ENCODE results near the gene MGAT4B. TPM values are rescaled to one million over a fixed set of nuclear protein-coding genes. Genes with fewer than 3 reads are reported as not detected.

MGAT4B gene
- total RNA-seq, 2 donors from 2014 or later = 66.5 to 87.7 TPM

DNA sequence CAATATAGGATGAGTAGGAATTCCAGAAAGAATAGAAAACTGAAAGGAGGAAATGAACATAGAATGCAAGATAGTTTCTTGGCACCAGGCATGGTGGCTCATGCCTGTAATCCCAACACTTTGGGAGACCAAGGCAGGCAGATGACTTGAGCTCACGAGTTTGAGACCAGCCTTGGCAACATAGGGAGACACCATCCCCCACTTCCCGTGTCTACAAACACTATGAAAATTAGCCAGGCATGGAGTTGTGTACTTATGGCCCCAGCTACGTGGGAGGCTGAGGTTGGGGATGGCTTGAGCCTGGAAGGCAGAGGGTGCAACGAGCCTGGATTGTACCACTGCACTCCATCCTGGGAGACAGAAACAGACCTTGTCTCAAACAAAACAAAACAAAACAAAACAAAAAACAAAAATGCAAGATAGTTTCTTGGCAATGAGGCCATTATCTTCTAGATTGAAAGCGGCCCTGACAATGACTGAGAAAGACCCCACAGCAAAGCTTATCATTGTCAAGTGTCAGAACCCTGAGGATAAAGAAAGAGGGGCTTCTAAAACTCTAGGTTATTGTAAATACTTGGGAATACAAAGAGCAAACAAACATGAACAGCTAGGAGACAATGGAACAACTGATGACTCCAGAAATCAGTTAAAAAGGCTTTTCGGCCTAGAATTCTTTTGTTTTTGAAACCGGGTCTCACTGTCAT is 23.2 kb upstream of the MGAT4B start:
- DNase-seq (ENCODE audit: low spot score) = no peak
- Histone ChIP-seq H3K9me3 (no peaks in the 10 kb centered on the region), H3K27ac (no peak overlapping the region), H3K36me3 (peaks cover 85% of the 10 kb centered on the region), H3K4me1 (ENCODE audit: control insufficient read depth in 1 of 2, low read depth in 2 of 2) (peaks cover 6 to 39% of the 10 kb centered on the region in 2 donors), H3K4me3 (no peak overlapping the region), H3K27me3 (replicated peaks; ENCODE audit: insufficient read depth) (no peaks in the 10 kb centered on the region)
- TF ChIP-seq, protein P1, sequence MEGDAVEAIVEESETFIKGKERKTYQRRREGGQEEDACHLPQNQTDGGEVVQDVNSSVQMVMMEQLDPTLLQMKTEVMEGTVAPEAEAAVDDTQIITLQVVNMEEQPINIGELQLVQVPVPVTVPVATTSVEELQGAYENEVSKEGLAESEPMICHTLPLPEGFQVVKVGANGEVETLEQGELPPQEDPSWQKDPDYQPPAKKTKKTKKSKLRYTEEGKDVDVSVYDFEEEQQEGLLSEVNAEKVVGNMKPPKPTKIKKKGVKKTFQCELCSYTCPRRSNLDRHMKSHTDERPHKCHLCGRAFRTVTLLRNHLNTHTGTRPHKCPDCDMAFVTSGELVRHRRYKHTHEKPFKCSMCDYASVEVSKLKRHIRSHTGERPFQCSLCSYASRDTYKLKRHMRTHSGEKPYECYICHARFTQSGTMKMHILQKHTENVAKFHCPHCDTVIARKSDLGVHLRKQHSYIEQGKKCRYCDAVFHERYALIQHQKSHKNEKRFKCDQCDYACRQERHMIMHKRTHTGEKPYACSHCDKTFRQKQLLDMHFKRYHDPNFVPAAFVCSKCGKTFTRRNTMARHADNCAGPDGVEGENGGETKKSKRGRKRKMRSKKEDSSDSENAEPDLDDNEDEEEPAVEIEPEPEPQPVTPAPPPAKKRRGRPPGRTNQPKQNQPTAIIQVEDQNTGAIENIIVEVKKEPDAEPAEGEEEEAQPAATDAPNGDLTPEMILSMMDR (IDR thresholded peaks at IDR 0.05) = no peak
- no peak for ATAC-seq (ENCODE audit: insufficient number of reproducible peaks, low FRiP score, low read depth)

DNA sequence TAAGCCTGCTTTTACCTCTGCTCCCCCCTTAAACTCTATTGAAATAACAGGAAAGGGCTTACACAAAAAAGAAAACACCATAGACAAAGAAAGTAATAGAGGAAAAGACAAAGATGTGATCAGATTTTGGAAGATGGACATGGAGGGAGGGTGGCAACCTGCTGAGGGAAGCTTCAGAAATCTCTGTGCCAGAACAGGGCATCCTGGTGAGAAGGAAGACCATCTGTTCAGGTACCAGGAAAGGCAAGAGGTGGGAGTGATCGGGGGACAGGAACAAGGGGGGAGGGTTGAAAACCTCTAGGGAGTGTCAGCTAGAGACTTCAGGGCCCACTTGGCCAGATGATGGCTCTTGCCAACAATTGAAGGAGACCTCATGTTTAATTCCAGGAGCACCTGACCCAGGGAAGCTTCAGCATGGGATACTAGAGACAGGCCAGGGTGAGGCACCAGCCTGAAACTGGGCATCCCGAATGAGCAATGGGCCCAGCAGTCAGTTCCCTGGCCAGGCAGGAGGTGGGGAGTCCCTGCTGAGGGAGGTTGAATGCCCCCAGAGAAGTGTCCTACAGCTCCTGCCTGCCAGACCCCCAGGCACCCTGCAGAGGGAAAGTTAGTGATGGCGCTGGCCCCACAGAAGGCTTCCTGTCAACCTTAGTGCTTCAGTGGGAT is 22.2 kb upstream of the MGAT4B start:
- peaks cover 94% of the 10 kb centered on the region for H3K36me3 ChIP-seq
- no peak overlapping the region for H3K4me3 ChIP-seq
- DNase-seq (ENCODE audit: low spot score) = no peak
- no peaks in the 10 kb centered on the region for H3K27me3 ChIP-seq (replicated peaks; ENCODE audit: insufficient read depth)
- peak overlapping the region in 1 of 2 donors; percentile 22 for H3K27ac ChIP-seq
- H3K9me3 ChIP-seq = no peaks in the 10 kb centered on the region
- TF ChIP-seq, protein P1 (IDR thresholded peaks at IDR 0.05) = no peak
- no peak for ATAC-seq (ENCODE audit: insufficient number of reproducible peaks, low FRiP score, low read depth)
- peaks cover 16 to 49% of the 10 kb centered on the region in 2 donors for H3K4me1 ChIP-seq (ENCODE audit: control insufficient read depth in 1 of 2, low read depth in 2 of 2)

DNA sequence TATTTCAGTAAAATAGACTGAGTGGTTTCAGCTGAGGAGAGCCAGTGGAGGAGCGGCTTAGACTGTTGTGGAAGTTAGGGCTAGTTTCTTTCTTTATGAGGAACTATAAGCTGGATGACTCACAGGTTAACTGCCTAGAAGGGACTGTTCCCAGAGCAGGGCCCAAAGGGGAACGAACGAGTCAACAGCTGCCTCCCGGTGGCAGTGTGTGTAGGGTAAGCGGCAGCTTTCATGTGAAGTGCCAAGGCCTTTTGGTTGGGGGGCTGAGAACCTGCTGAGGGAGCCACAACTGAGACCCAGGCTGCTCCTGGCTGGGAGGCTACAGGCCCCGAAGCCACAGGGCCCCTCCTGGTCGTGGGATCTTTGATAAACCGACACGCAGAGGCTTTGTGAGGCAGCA is 21.0 kb upstream of the MGAT4B start:
- H3K4me1 ChIP-seq (ENCODE audit: control insufficient read depth in 1 of 2, low read depth in 2 of 2) = peaks cover 25 to 54% of the 10 kb centered on the region in 2 donors
- ATAC-seq (ENCODE audit: insufficient number of reproducible peaks, low FRiP score, low read depth) = no peak
- no peak for DNase-seq (ENCODE audit: low spot score)
- H3K27me3 ChIP-seq (replicated peaks; ENCODE audit: insufficient read depth) = no peaks in the 10 kb centered on the region
- H3K36me3 ChIP-seq = peaks cover 92% of the 10 kb centered on the region
- no peak overlapping the region for H3K4me3 ChIP-seq
- TF ChIP-seq, protein P1 (IDR thresholded peaks at IDR 0.05) = no peak
- H3K27ac ChIP-seq = peak overlapping the region in 1 of 2 donors; percentile 26
- H3K9me3 ChIP-seq = no peaks in the 10 kb centered on the region

- DNase-seq (ENCODE audit: low spot score) (no peak), ATAC-seq (ENCODE audit: insufficient number of reproducible peaks, low FRiP score, low read depth) (no peak)
- Histone ChIP-seq H3K4me3 (no peak overlapping the region), H3K27ac (no peak overlapping the region), H3K36me3 (peaks cover 78% of the 10 kb centered on the region), H3K9me3 (no peaks in the 10 kb centered on the region), H3K4me1 (ENCODE audit: control insufficient read depth in 1 of 2, low read depth in 2 of 2) (peaks cover 33 to 64% of the 10 kb centered on the region in 2 donors), H3K27me3 (replicated peaks; ENCODE audit: insufficient read depth) (no peaks in the 10 kb centered on the region)
- TF ChIP-seq, protein P1 (IDR thresholded peaks at IDR 0.05) = no peak
These were observed 19.1 kb upstream of the MGAT4B start for GRCh38 chr5:179825655-179826182.

DNA sequence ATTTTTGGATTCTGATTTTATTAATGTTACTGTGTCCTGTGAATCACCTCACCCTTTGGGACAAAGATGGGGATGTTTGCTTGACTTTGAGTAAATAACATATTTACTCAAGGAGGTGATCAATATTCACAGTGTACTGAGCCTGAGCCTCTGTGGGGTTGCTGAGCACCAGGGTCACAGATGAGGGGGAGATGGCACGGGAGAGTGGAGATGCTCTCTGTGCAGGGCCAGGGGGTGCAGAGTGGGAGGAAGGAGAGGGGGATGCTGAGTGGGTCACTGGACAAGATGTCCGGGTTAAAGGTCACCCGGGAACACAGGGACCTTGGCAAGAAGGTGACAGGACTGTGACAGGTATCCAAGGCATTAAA is 18.1 kb upstream of the MGAT4B start:
- no peaks in the 10 kb centered on the region for H3K9me3 ChIP-seq
- H3K27me3 ChIP-seq (replicated peaks; ENCODE audit: insufficient read depth) = no peaks in the 10 kb centered on the region
- no peak for ATAC-seq (ENCODE audit: insufficient number of reproducible peaks, low FRiP score, low read depth)
- peaks cover 68% of the 10 kb centered on the region for H3K36me3 ChIP-seq
- no peak overlapping the region for H3K27ac ChIP-seq
- TF ChIP-seq, protein P1 (IDR thresholded peaks at IDR 0.05) = no peak
- peaks cover 36 to 70% of the 10 kb centered on the region in 2 donors for H3K4me1 ChIP-seq (ENCODE audit: control insufficient read depth in 1 of 2, low read depth in 2 of 2)
- no peak overlapping the region for H3K4me3 ChIP-seq
- DNase-seq (ENCODE audit: low spot score) = no peak
